Activated CD4-positive, alpha-beta T cell treated with anti-CD3 and anti-CD28 coated beads, Interleukin-2, amount 50 U/mL, for 1 hour (primary cell): ENCODE results near the gene RNF114.
"Not testable (repeated sequence)": the region's sequence is repeated elsewhere in the genome, so short reads cannot be mapped to it uniquely, and the experiment has no call there.

Experiments
- DNase-seq: peaks from one replicate; pipeline ENCODE4 v3.0.0-alpha.2; 2020

RNF114 gene

GRCh38 chr20:49928411-49929141, 7.6 kb upstream of the RNF114 start:
- peak; percentile 80 for DNase-seq

- no peak for DNase-seq
Observed at GRCh38 chr20:49929142-49929494, 7.1 kb upstream of the RNF114 start.

GRCh38 chr20:49935746-49936152, 448 bp upstream of the RNF114 start:
- DNase-seq = no peak

- no peak for DNase-seq
Observed at GRCh38 chr20:49937027-49937929, 1.1 kb downstream of the RNF114 start.

GRCh38 chr20:49938173-49939163, 2.3 kb downstream of the RNF114 start:
- DNase-seq = no peak

- no peak for DNase-seq
Observed at GRCh38 chr20:49941456-49941855, 5.3 kb downstream of the RNF114 start.

- no peak for DNase-seq
Observed at GRCh38 chr20:49942303-49942702, 6.1 kb downstream of the RNF114 start.

- no peak for DNase-seq
Observed at GRCh38 chr20:49942942-49943341, 6.7 kb downstream of the RNF114 start.

- DNase-seq = no peak
Observed at GRCh38 chr20:49945306-49945700, 9.1 kb downstream of the RNF114 start.

GRCh38 chr20:49945701-49946477, 9.7 kb downstream of the RNF114 start:
- DNase-seq = no peak

GRCh38 chr20:49948178-49948577, 12.0 kb downstream of the RNF114 start:
- DNase-seq = no peak

GRCh38 chr20:49948809-49949507, 12.8 kb downstream of the RNF114 start:
- DNase-seq = no peak

- no peak for DNase-seq
Observed at GRCh38 chr20:49951151-49951550, 15.0 kb downstream of the RNF114 start.

- DNase-seq = no peak
Observed at GRCh38 chr20:49955167-49955566, 19.0 kb downstream of the RNF114 start.

GRCh38 chr20:49955830-49956396, 19.7 kb downstream of the RNF114 start:
- DNase-seq = not testable (repeated sequence)

GRCh38 chr20:49956689-49957088, 20.5 kb downstream of the RNF114 start:
- DNase-seq = no peak

GRCh38 chr20:49957089-49957938, 21.1 kb downstream of the RNF114 start:
- DNase-seq = not testable (repeated sequence)

- no peak for DNase-seq
Observed at GRCh38 chr20:49961413-49961812, 25.2 kb downstream of the RNF114 start.

GRCh38 chr20:49964964-49965780, 29.0 kb downstream of the RNF114 start:
- no peak for DNase-seq
